IgD-negative memory B cell (primary cell): ENCODE data around the gene CUX1. TPM values are rescaled to one million over a fixed set of nuclear protein-coding genes. Genes with fewer than 3 reads are reported as not detected.
"Not testable (repeated sequence)": the region's sequence is repeated elsewhere in the genome, so short reads cannot be mapped to it uniquely, and the experiment has no call there.

Source experiments
- H3K27ac Mint-ChIP-seq, 3 donors: one replicate each; pipeline ENCODE4 v1.8.0; 2020 to 2022; ENCODE audit warnings: mild to moderate bottlenecking in 3 of 3, mixed read lengths in 3 of 3, moderate library complexity in 1 of 3
- H3K27me3 Mint-ChIP-seq: one replicate; pipeline ENCODE4 v1.8.0; 2021; ENCODE audit warnings: mixed read lengths
- H3K36me3 Mint-ChIP-seq: one replicate; pipeline ENCODE4 v1.8.0; 2020; ENCODE audit warnings: mild to moderate bottlenecking, mixed read lengths
- H3K4me1 Mint-ChIP-seq, 3 donors: one replicate each; pipeline ENCODE4 v1.8.0; 2020 to 2022; ENCODE audit warnings: mixed read lengths in 3 of 3, mild to moderate bottlenecking in 1 of 3
- H3K4me3 Mint-ChIP-seq, 4 donors: one replicate each; pipeline ENCODE4 v1.8.0; 2020 to 2022; ENCODE audit warnings: mild to moderate bottlenecking in 4 of 4, mixed read lengths in 4 of 4, moderate library complexity in 3 of 4
- H3K9me3 Mint-ChIP-seq, 3 donors: one replicate each; pipeline ENCODE4 v1.8.0; 2020 to 2021; ENCODE audit warnings: mixed read lengths in 3 of 3, mild to moderate bottlenecking in 1 of 3
- polyA plus RNA-seq: library from polyadenylated mRNA; unstranded; fragments of 300-500 nt; fragmentation: Illumina TruSeq; gene quantifications from one replicate; pipeline ENCODE4 v1.2.3, GENCODE V29; 2021

CUX1 gene
- polyA plus RNA-seq, 1 donor from 2014 or later = 22.2 TPM

GRCh38 chr7:101826081-101826835, 8.8 kb downstream of the CUX1 start:
- Mint-ChIP-seq H3K9me3 (no peaks in the 10 kb centered on the region), H3K27me3 (no peaks in the 10 kb centered on the region), H3K4me1 (peaks cover 3 to 27% (median 9%) of the 10 kb centered on the region in 3 donors), H3K27ac (no peak overlapping the region), H3K36me3 (peaks cover 2% of the 10 kb centered on the region), H3K4me3 (no peak overlapping the region)

- peaks cover 8 to 28% (median 11%) of the 10 kb centered on the region in 3 donors for H3K4me1 Mint-ChIP-seq
- peaks cover 5% of the 10 kb centered on the region for H3K36me3 Mint-ChIP-seq
- H3K4me3 Mint-ChIP-seq = no peak overlapping the region
- H3K27ac Mint-ChIP-seq = no peak overlapping the region
- H3K9me3 Mint-ChIP-seq = no peaks in the 10 kb centered on the region
- no peaks in the 10 kb centered on the region for H3K27me3 Mint-ChIP-seq
Observed at GRCh38 chr7:101828301-101829020, 11.0 kb downstream of the CUX1 start.

GRCh38 chr7:101829374-101829773, 11.9 kb downstream of the CUX1 start:
- peaks cover 7 to 33% (median 14%) of the 10 kb centered on the region in 3 donors for H3K4me1 Mint-ChIP-seq
- H3K27me3 Mint-ChIP-seq = no peaks in the 10 kb centered on the region
- peaks cover 5% of the 10 kb centered on the region for H3K36me3 Mint-ChIP-seq
- no peaks in the 10 kb centered on the region for H3K9me3 Mint-ChIP-seq
- no peak overlapping the region for H3K27ac Mint-ChIP-seq
- H3K4me3 Mint-ChIP-seq = no peak overlapping the region

- H3K36me3 Mint-ChIP-seq = peaks cover 5% of the 10 kb centered on the region
- no peaks in the 10 kb centered on the region for H3K27me3 Mint-ChIP-seq
- H3K4me1 Mint-ChIP-seq = peaks cover 10 to 35% (median 18%) of the 10 kb centered on the region in 3 donors
- H3K27ac Mint-ChIP-seq = peak overlapping the region in 1 of 3 donors; percentile 23
- H3K9me3 Mint-ChIP-seq = no peaks in the 10 kb centered on the region
- peak overlapping the region in 1 of 4 donors; percentile 14 for H3K4me3 Mint-ChIP-seq
Observed at GRCh38 chr7:101829821-101830220, 12.4 kb downstream of the CUX1 start.

- H3K36me3 Mint-ChIP-seq, H3K9me3 Mint-ChIP-seq, H3K27me3 Mint-ChIP-seq, H3K27ac Mint-ChIP-seq: not testable (repeated sequence)
- H3K4me3 Mint-ChIP-seq = peak overlapping the region in 1 of 4 donors; percentile 23
- peaks cover 13 to 32% (median 21%) of the 10 kb centered on the region in 3 donors for H3K4me1 Mint-ChIP-seq
Observed at GRCh38 chr7:101831396-101831795, 14.0 kb downstream of the CUX1 start.

GRCh38 chr7:101832205-101832631, 14.8 kb downstream of the CUX1 start:
- Mint-ChIP-seq H3K4me1 (peaks cover 13 to 34% (median 21%) of the 10 kb centered on the region in 3 donors), H3K36me3 (peaks cover 7% of the 10 kb centered on the region), H3K9me3 (no peaks in the 10 kb centered on the region), H3K27me3 (no peaks in the 10 kb centered on the region), H3K4me3 (peak overlapping the region in 1 of 4 donors; percentile 67), H3K27ac (no peak overlapping the region)

- H3K4me3 Mint-ChIP-seq = peak overlapping the region in 1 of 4 donors; percentile 34
- H3K36me3 Mint-ChIP-seq = peaks cover 7% of the 10 kb centered on the region
- no peaks in the 10 kb centered on the region for H3K9me3 Mint-ChIP-seq
- no peaks in the 10 kb centered on the region for H3K27me3 Mint-ChIP-seq
- no peak overlapping the region for H3K27ac Mint-ChIP-seq
- peaks cover 13 to 32% (median 24%) of the 10 kb centered on the region in 3 donors for H3K4me1 Mint-ChIP-seq
Observed at GRCh38 chr7:101832685-101833375, 15.4 kb downstream of the CUX1 start.

- H3K4me1 Mint-ChIP-seq = peaks cover 8 to 28% (median 23%) of the 10 kb centered on the region in 3 donors
Observed at GRCh38 chr7:101833799-101834198, 16.4 kb downstream of the CUX1 start.

GRCh38 chr7:101835136-101835535, 17.7 kb downstream of the CUX1 start:
- peak overlapping the region in 1 of 3 donors; percentile 76 for H3K27ac Mint-ChIP-seq
- H3K9me3 Mint-ChIP-seq = no peaks in the 10 kb centered on the region
- peaks cover 7% of the 10 kb centered on the region for H3K36me3 Mint-ChIP-seq
- peaks cover 8 to 30% (median 23%) of the 10 kb centered on the region in 3 donors for H3K4me1 Mint-ChIP-seq
- peak overlapping the region in 1 of 4 donors; percentile 43 for H3K4me3 Mint-ChIP-seq
- H3K27me3 Mint-ChIP-seq = no peaks in the 10 kb centered on the region

More at GRCh38 chr7:101833799-101834198, 16.4 kb downstream of the CUX1 start:
- Mint-ChIP-seq H3K4me3 (peak overlapping the region in 1 of 4 donors; percentile 65), H3K9me3 (no peaks in the 10 kb centered on the region), H3K27me3 (no peaks in the 10 kb centered on the region), H3K27ac (no peak overlapping the region), H3K36me3 (peaks cover 7% of the 10 kb centered on the region)

GRCh38 chr7:101837433-101837832, 20.0 kb downstream of the CUX1 start:
- not testable (repeated sequence) for H3K9me3 Mint-ChIP-seq, H3K27me3 Mint-ChIP-seq, H3K36me3 Mint-ChIP-seq, H3K4me3 Mint-ChIP-seq
- Mint-ChIP-seq H3K27ac (peak overlapping the region in 1 of 3 donors; percentile 14), H3K4me1 (peaks cover 8 to 32% (median 19%) of the 10 kb centered on the region in 3 donors)

GRCh38 chr7:101838837-101839483, 21.5 kb downstream of the CUX1 start:
- Mint-ChIP-seq H3K36me3 (peaks cover 2% of the 10 kb centered on the region), H3K4me3 (no peak overlapping the region), H3K27ac (no peak overlapping the region), H3K9me3 (no peaks in the 10 kb centered on the region), H3K27me3 (no peaks in the 10 kb centered on the region), H3K4me1 (peaks cover 8 to 26% (median 15%) of the 10 kb centered on the region in 3 donors)

GRCh38 chr7:101841328-101841727, 23.9 kb downstream of the CUX1 start:
- no peaks in the 10 kb centered on the region for H3K9me3 Mint-ChIP-seq
- H3K4me1 Mint-ChIP-seq = peaks cover 0 to 16% (median 5%) of the 10 kb centered on the region in 3 donors
- no peaks in the 10 kb centered on the region for H3K36me3 Mint-ChIP-seq
- H3K27me3 Mint-ChIP-seq = no peaks in the 10 kb centered on the region
- no peak overlapping the region for H3K27ac Mint-ChIP-seq
- H3K4me3 Mint-ChIP-seq = no peak overlapping the region

- Mint-ChIP-seq H3K9me3 (peaks cover 0 to 4% (median 2%) of the 10 kb centered on the region in 3 donors), H3K4me3 (no peak overlapping the region), H3K36me3 (peaks cover 2% of the 10 kb centered on the region), H3K27ac (no peak overlapping the region), H3K27me3 (no peaks in the 10 kb centered on the region), H3K4me1 (peaks cover 1 to 13% (median 4%) of the 10 kb centered on the region in 3 donors)
Observed at GRCh38 chr7:101843293-101844271, 26.2 kb downstream of the CUX1 start.
